Kidney tubule cell (primary cell): ENCODE data around the gene NCAPD2.

Experiments used
- DNase-seq: peaks from one replicate; pipeline ENCODE4 v3.0.0-alpha.2; 2018; ENCODE audit warnings: low spot score

Gene NCAPD2

GRCh38 chr12:6574576-6575295, 80.8 kb downstream of the NCAPD2 start:
- DNase-seq = no peak

GRCh38 chr12:6575648-6576047, 81.7 kb downstream of the NCAPD2 start:
- DNase-seq = no peak
